HEK293 (cell line): ENCODE results near the gene TICRR.

Experiments used
- CTCF ChIA-PET: fragments of 350-600 bp; formaldehyde crosslinking; extraction: SDS; loops from one replicate; lab custom pipeline; 2021; ENCODE audit warnings: antibody characterized with exemption; lab: Yijun Ruan, JAX
- POLR2A ChIA-PET: fragments of 300-600 bp; formaldehyde crosslinking; extraction: SDS; loops from one replicate; lab custom pipeline; 2020; ENCODE audit warnings: antibody characterized with exemption, inconsistent platforms; lab: Yijun Ruan, JAX
- H3K27ac ChIP-seq: fragments of 200-500 bp; sonication (Bioruptor generic); 2 replicates; pipeline ENCODE4 v1.5.1; 2014; ENCODE audit warnings: low read depth, low read length, control low read depth, inconsistent platforms; ENCODE audit errors: extremely low read depth
- H3K36me3 ChIP-seq, 2 experiments: fragments of 200-500 bp in 1 of 2; sonication (Bioruptor generic) in 1 of 2; 1 replicate in 1 of 2; 2 replicates in 1 of 2; pipeline ENCODE4 v1.5.1; 2014 to 2017; ENCODE audit warnings: inconsistent platforms in 2 of 2, low read length in 2 of 2; ENCODE audit not compliant: control insufficient read depth in 2 of 2, insufficient read depth in 1 of 2
- H3K4me1 ChIP-seq: fragments of 200-500 bp; sonication (Bioruptor generic); 2 replicates; pipeline ENCODE4 v1.5.1; 2014; ENCODE audit warnings: mild to moderate bottlenecking, low read length, inconsistent platforms; ENCODE audit not compliant: control insufficient read depth, insufficient read depth
- H3K4me3 ChIP-seq: 2 replicates; pipeline ENCODE4 v1.5.1; 2011; ENCODE audit warnings: low read depth, mild to moderate bottlenecking, control low read depth, low read length, moderate library complexity
- H3K9me3 ChIP-seq: fragments of 200-500 bp; sonication (Bioruptor generic); 2 replicates; pipeline ENCODE4 v1.5.1; 2014; ENCODE audit warnings: low read depth, low read length, inconsistent platforms; ENCODE audit not compliant: control insufficient read depth, insufficient read depth
- GLIS1 ChIP-seq: fragments of 450-650 bp; formaldehyde crosslinking; IDR thresholded peaks from 2 replicates; pipeline ENCODE4 v1.5.1; 2016; ENCODE audit warnings: missing biosample characterization, missing genetic modification characterization
- KLF7 ChIP-seq: fragments of 450-650 bp; formaldehyde crosslinking; IDR thresholded peaks from 2 replicates; pipeline ENCODE4 v1.5.1; 2016; ENCODE audit warnings: missing biosample characterization, missing genetic modification characterization, borderline replicate concordance
- OSR2 ChIP-seq: fragments of 450-650 bp; formaldehyde crosslinking; IDR thresholded peaks from 2 replicates; pipeline ENCODE4 v1.5.1; 2016; ENCODE audit warnings: missing biosample characterization, missing genetic modification characterization
- SCRT2 ChIP-seq: fragments of 450-650 bp; formaldehyde crosslinking; IDR thresholded peaks from 2 replicates; pipeline ENCODE4 v1.5.1; 2016; ENCODE audit warnings: missing biosample characterization, missing genetic modification characterization
- WT1 ChIP-seq: fragments of 450-650 bp; formaldehyde crosslinking; IDR thresholded peaks from 2 replicates; pipeline ENCODE4 v1.5.1; 2016; ENCODE audit warnings: missing biosample characterization, missing genetic modification characterization
- ZBTB21 ChIP-seq: fragments of 450-650 bp; formaldehyde crosslinking; IDR thresholded peaks from 2 replicates; pipeline ENCODE4 v1.5.1; 2017; ENCODE audit warnings: missing biosample characterization, missing genetic modification characterization
- ZEB2 ChIP-seq: fragments of 450-650 bp; formaldehyde crosslinking; IDR thresholded peaks from 2 replicates; pipeline ENCODE4 v1.5.1; 2016; ENCODE audit warnings: missing biosample characterization, missing genetic modification characterization
- ZFP41 ChIP-seq: fragments of 450-650 bp; formaldehyde crosslinking; IDR thresholded peaks from 2 replicates; pipeline ENCODE4 v1.5.1; 2016; ENCODE audit warnings: missing biosample characterization, missing genetic modification characterization, borderline replicate concordance
- ZNF112 ChIP-seq: fragments of 450-650 bp; formaldehyde crosslinking; IDR thresholded peaks from 2 replicates; pipeline ENCODE4 v1.5.0; 2017; ENCODE audit warnings: missing biosample characterization, missing genetic modification characterization
- ZNF175 ChIP-seq: fragments of 450-650 bp; formaldehyde crosslinking; IDR thresholded peaks from 2 replicates; pipeline ENCODE4 v1.5.1; 2016; ENCODE audit warnings: missing biosample characterization, missing genetic modification characterization
- ZNF221 ChIP-seq: fragments of 450-650 bp; formaldehyde crosslinking; IDR thresholded peaks from 2 replicates; pipeline ENCODE4 v1.5.1; 2017; ENCODE audit warnings: missing biosample characterization, missing genetic modification characterization, borderline replicate concordance
- ZNF473 ChIP-seq: fragments of 450-650 bp; formaldehyde crosslinking; IDR thresholded peaks from 2 replicates; pipeline ENCODE4 v1.5.1; 2017; ENCODE audit warnings: missing biosample characterization, missing genetic modification characterization
- ZNF48 ChIP-seq: fragments of 450-650 bp; formaldehyde crosslinking; IDR thresholded peaks from 2 replicates; pipeline ENCODE4 v1.5.1; 2016; ENCODE audit warnings: missing biosample characterization, missing genetic modification characterization
- ZNF561 ChIP-seq: fragments of 450-650 bp; IDR thresholded peaks from 2 replicates; pipeline ENCODE4 v1.5.1; 2018; ENCODE audit warnings: missing biosample characterization, missing genetic modification characterization, borderline replicate concordance
- ZNF571 ChIP-seq: fragments of 450-650 bp; formaldehyde crosslinking; IDR thresholded peaks from 2 replicates; pipeline ENCODE4 v1.5.0; 2017; ENCODE audit warnings: missing biosample characterization, missing genetic modification characterization
- ZNF600 ChIP-seq: fragments of 450-650 bp; formaldehyde crosslinking; IDR thresholded peaks from 2 replicates; pipeline ENCODE4 v1.5.1; 2016; ENCODE audit warnings: missing biosample characterization, missing genetic modification characterization
- ZNF610 ChIP-seq: fragments of 450-650 bp; formaldehyde crosslinking; IDR thresholded peaks from 2 replicates; pipeline ENCODE4 v1.5.1; 2016; ENCODE audit warnings: missing biosample characterization, missing genetic modification characterization, borderline replicate concordance
- ZNF830 ChIP-seq: fragments of 450-650 bp; IDR thresholded peaks from 2 replicates; pipeline ENCODE4 v1.5.0; 2018; ENCODE audit warnings: missing biosample characterization, missing genetic modification characterization, low read depth, mild to moderate bottlenecking, moderate library complexity
- ZNF843 ChIP-seq: fragments of 450-650 bp; formaldehyde crosslinking; IDR thresholded peaks from 2 replicates; pipeline ENCODE4 v1.5.1; 2016; ENCODE audit warnings: missing biosample characterization, missing genetic modification characterization
- ZSCAN30 ChIP-seq: fragments of 450-650 bp; IDR thresholded peaks from 2 replicates; pipeline ENCODE4 v1.5.1; 2018; ENCODE audit warnings: missing biosample characterization, mild to moderate bottlenecking, missing genetic modification characterization, moderate library complexity
- TF ChIP-seq, protein P1 (sequence below): fragments of 450-650 bp; formaldehyde crosslinking; IDR thresholded peaks from 2 replicates; pipeline ENCODE4 v1.5.1; 2016; ENCODE audit warnings: missing biosample characterization, missing genetic modification characterization
- TF ChIP-seq, protein P2 (sequence below): fragments of 450-650 bp; formaldehyde crosslinking; IDR thresholded peaks from 2 replicates; pipeline ENCODE4 v1.5.1; 2016; ENCODE audit warnings: missing biosample characterization, missing genetic modification characterization, borderline replicate concordance
- TF ChIP-seq, protein P3 (sequence below): fragments of 450-650 bp; formaldehyde crosslinking; IDR thresholded peaks from 2 replicates; pipeline ENCODE4 v1.5.1; 2016; ENCODE audit warnings: missing biosample characterization, missing genetic modification characterization, borderline replicate concordance
- TF ChIP-seq, protein P4 (sequence below): fragments of 450-650 bp; formaldehyde crosslinking; IDR thresholded peaks from 2 replicates; pipeline ENCODE4 v1.5.1; 2016; ENCODE audit warnings: missing biosample characterization, missing genetic modification characterization
- TF ChIP-seq, protein P5 (sequence below): fragments of 450-650 bp; formaldehyde crosslinking; IDR thresholded peaks from 2 replicates; pipeline ENCODE4 v1.5.1; 2016; ENCODE audit warnings: missing biosample characterization, missing genetic modification characterization

Gene TICRR

DNA sequence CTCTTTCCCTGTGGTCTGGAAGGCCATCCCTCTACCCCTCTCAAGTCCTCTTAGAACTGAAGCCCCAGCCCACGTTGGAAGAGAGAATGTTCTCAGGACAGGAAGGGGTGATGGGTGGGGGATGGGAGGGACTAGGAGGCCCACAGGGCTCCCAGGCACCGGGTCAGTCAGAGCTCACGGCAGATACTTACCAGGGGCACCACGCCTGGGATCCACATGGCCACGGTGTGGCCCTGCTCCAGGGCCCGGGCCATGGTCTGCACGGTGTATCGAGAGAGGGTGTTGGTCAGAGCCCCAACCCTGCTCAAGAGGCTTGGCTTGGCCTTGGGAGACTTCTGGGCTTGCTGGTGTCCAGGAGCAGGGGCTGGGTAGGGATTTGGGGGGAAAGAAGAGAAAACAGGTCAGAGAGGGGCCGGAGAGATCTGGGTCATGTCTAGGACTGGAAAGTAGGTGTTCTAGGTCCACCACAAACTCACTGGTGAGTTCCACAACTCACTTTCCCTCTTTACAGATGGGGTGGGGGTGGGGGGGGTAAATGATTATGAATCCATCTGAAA lies 94.1 kb downstream of the TICRR start:
- Histone ChIP-seq H3K4me3 (no peak overlapping the region), H3K4me1 (no peaks in the 10 kb centered on the region), H3K9me3 (no peaks in the 10 kb centered on the region)
- ChIA-PET CTCF (interaction anchor here (1.3 kb wide), 1 partner anchor 22 kb away, joined by 4 read pairs; no protein-coding TSS in a partner anchor), POLR2A (interaction anchor here (0.9 kb wide), 1 partner anchor 15 kb away, joined by 3 read pairs; no protein-coding TSS in a partner anchor)
- no peak for TF ChIP-seq GLIS1 (tag by site-specific recombination)
- no peak for TF ChIP-seq OSR2
- no peak for TF ChIP-seq ZNF112 (tag by site-specific recombination)
- TF ChIP-seq, protein P1, sequence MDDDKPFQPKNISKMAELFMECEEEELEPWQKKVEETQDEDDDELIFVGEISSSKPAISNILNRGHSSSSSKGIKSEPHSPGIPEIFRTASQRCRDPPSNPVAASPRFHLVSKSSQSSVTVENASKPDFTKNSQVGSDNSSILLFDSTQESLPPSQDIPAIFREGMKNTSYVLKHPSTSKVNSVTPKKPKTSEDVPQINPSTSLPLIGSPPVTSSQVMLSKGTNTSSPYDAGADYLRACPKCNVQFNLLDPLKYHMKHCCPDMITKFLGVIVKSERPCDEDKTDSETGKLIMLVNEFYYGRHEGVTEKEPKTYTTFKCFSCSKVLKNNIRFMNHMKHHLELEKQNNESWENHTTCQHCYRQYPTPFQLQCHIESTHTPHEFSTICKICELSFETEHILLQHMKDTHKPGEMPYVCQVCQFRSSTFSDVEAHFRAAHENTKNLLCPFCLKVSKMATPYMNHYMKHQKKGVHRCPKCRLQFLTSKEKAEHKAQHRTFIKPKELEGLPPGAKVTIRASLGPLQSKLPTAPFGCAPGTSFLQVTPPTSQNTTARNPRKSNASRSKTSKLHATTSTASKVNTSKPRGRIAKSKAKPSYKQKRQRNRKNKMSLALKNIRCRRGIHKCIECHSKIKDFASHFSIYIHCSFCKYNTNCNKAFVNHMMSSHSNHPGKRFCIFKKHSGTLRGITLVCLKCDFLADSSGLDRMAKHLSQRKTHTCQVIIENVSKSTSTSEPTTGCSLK: no peak
- no peak for TF ChIP-seq ZNF561
- TF ChIP-seq ZNF473 (tag by site-specific recombination): no peak
- TF ChIP-seq SCRT2: no peak
- no peak for TF ChIP-seq KLF7
- no peak for TF ChIP-seq ZNF175
- TF ChIP-seq, protein P2, sequence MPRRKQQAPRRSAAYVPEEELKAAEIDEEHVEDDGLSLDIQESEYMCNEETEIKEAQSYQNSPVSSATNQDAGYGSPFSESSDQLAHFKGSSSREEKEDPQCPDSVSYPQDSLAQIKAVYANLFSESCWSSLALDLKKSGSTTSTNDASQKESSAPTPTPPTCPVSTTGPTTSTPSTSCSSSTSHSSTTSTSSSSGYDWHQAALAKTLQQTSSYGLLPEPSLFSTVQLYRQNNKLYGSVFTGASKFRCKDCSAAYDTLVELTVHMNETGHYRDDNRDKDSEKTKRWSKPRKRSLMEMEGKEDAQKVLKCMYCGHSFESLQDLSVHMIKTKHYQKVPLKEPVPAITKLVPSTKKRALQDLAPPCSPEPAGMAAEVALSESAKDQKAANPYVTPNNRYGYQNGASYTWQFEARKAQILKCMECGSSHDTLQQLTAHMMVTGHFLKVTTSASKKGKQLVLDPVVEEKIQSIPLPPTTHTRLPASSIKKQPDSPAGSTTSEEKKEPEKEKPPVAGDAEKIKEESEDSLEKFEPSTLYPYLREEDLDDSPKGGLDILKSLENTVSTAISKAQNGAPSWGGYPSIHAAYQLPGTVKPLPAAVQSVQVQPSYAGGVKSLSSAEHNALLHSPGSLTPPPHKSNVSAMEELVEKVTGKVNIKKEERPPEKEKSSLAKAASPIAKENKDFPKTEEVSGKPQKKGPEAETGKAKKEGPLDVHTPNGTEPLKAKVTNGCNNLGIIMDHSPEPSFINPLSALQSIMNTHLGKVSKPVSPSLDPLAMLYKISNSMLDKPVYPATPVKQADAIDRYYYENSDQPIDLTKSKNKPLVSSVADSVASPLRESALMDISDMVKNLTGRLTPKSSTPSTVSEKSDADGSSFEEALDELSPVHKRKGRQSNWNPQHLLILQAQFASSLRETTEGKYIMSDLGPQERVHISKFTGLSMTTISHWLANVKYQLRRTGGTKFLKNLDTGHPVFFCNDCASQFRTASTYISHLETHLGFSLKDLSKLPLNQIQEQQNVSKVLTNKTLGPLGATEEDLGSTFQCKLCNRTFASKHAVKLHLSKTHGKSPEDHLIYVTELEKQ (tag by site-specific recombination): no peak
- TF ChIP-seq, all 188 proteins: peak for 0
- Histone ChIP-seq H3K27ac (no peak overlapping the region), H3K36me3 (no peaks in the 10 kb centered on the region)

DNA sequence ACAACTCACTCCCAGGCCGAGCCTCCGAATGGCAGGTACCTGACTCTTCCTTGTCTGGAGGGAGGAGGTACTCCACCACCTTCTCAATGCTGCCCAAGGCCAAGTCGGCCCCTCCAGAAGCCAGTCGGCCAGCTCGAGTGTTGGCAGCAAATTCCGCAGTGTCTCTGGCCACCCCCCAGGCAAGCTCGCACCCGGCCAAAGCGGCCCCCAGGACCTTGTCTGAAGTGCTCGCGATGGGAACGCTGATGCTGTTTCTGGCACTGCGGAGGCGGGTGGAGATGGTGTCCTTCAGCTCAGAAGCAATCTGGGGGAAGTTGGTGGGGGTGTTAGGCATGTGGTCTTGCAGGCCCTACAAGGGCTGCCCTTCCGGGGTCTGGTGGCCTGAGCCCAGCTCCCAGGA lies 94.7 kb downstream of the TICRR start:
- H3K36me3 ChIP-seq: no peaks in the 10 kb centered on the region
- ChIA-PET POLR2A (interaction anchor here (0.9 kb wide), 1 partner anchor 15 kb away, joined by 3 read pairs; no protein-coding TSS in a partner anchor), CTCF (interaction anchor here (0.8 kb wide), 1 partner anchor 23 kb away, joined by 3 read pairs; no protein-coding TSS in a partner anchor)
- no peaks in the 10 kb centered on the region for H3K4me1 ChIP-seq
- H3K27ac ChIP-seq: no peak overlapping the region
- H3K9me3 ChIP-seq: no peaks in the 10 kb centered on the region
- no peak overlapping the region for H3K4me3 ChIP-seq
- TF ChIP-seq ZNF221 (tag by site-specific recombination) (no peak), ZNF48 (tag by site-specific recombination) (no peak), ZNF830 (no peak), ZNF843 (tag by site-specific recombination) (no peak), ZFP41 (tag by site-specific recombination) (no peak), ZNF600 (tag by site-specific recombination) (no peak), ZSCAN30 (tag by site-specific recombination) (no peak), WT1 (no peak), ZBTB21 (tag by site-specific recombination) (no peak), ZEB2 (tag by site-specific recombination) (no peak), ZNF571 (tag by site-specific recombination) (no peak), ZNF610 (tag by site-specific recombination) (no peak)
- TF ChIP-seq, protein P3, sequence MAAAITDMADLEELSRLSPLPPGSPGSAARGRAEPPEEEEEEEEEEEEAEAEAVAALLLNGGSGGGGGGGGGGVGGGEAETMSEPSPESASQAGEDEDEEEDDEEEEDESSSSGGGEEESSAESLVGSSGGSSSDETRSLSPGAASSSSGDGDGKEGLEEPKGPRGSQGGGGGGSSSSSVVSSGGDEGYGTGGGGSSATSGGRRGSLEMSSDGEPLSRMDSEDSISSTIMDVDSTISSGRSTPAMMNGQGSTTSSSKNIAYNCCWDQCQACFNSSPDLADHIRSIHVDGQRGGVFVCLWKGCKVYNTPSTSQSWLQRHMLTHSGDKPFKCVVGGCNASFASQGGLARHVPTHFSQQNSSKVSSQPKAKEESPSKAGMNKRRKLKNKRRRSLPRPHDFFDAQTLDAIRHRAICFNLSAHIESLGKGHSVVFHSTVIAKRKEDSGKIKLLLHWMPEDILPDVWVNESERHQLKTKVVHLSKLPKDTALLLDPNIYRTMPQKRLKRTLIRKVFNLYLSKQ: no peak
- TF ChIP-seq, protein P4, sequence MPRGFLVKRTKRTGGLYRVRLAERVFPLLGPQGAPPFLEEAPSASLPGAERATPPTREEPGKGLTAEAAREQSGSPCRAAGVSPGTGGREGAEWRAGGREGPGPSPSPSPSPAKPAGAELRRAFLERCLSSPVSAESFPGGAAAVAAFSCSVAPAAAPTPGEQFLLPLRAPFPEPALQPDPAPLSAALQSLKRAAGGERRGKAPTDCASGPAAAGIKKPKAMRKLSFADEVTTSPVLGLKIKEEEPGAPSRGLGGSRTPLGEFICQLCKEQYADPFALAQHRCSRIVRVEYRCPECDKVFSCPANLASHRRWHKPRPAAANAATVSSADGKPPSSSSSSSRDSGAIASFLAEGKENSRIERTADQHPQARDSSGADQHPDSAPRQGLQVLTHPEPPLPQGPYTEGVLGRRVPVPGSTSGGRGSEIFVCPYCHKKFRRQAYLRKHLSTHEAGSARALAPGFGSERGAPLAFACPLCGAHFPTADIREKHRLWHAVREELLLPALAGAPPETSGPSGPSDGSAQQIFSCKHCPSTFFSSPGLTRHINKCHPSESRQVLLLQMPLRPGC (tag by site-specific recombination): no peak
- TF ChIP-seq, protein P5, sequence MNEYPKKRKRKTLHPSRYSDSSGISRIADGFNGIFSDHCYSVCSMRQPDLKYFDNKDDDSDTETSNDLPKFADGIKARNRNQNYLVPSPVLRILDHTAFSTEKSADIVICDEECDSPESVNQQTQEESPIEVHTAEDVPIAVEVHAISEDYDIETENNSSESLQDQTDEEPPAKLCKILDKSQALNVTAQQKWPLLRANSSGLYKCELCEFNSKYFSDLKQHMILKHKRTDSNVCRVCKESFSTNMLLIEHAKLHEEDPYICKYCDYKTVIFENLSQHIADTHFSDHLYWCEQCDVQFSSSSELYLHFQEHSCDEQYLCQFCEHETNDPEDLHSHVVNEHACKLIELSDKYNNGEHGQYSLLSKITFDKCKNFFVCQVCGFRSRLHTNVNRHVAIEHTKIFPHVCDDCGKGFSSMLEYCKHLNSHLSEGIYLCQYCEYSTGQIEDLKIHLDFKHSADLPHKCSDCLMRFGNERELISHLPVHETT (tag by site-specific recombination): no peak
